Spleen (tissue), 7 donors: ENCODE data around the gene SUCO.
A peak's percentile ranks its signal among the peaks of the same experiment; 100 is the strongest.

ENCODE experiments used
- CTCF ChIP-seq, 11 experiments: fragments of 200-600 bp in 7 of 11; fragments of 450-650 bp in 4 of 11; sonication (generic) in 4 of 11; IDR thresholded peaks in 8 of 11; conservative IDR thresholded peaks in 3 of 11; 1 replicate in 7 of 11; 2 replicates in 4 of 11; pipeline versions ENCODE4 v1.4.0 to v1.8.0; 2016 to 2021; ENCODE audit warnings: antibody characterized with exemption in 11 of 11, inconsistent platforms in 4 of 11, mild to moderate bottlenecking in 1 of 11
- POLR2A ChIP-seq, 3 donors: fragments of 450-650 bp; IDR thresholded peaks; one replicate each; pipeline ENCODE4 v1.5.1; 2017; ENCODE audit warnings: antibody characterized with exemption in 3 of 3, mild to moderate bottlenecking in 1 of 3
- POLR2AphosphoS5 ChIP-seq, 3 donors: sonication (generic); formaldehyde crosslinking; IDR thresholded peaks; one replicate each; pipeline ENCODE4 v1.5.1; 2017; ENCODE audit warnings: antibody characterized with exemption in 3 of 3
- donor health status: DM: no; HTN: no; CAD: no; lungs with moderate emphysema.
- donor health status: DM: no; HTN: no; CAD: no.
- donor health status: DM: no; HTN: no; CAD: no.

GRCh38 chr1:172609528-172609927 is 76.6 kb downstream of the SUCO start:
- no peak for TF ChIP-seq POLR2A (IDR thresholded peaks at IDR 0.05)
- peak in 5 of 11 experiments; percentile 16 to 31 (median 21) for TF ChIP-seq CTCF (IDR thresholded peaks at IDR 0.05 in 8 of 11, conservative IDR thresholded peaks at IDR 0.05 in 3 of 11)
- no peak for TF ChIP-seq POLR2AphosphoS5 (IDR thresholded peaks at IDR 0.05)
